GM13976 (cell line): ENCODE data around the gene SLC22A12.

Experiments used
- DNase-seq: peaks from one replicate; pipeline ENCODE4 v3.0.0; 2012; ENCODE audit warnings: low spot score
- CTCF ChIP-seq: IDR thresholded peaks from 2 replicates; pipeline ENCODE4 v1.5.1; 2012; ENCODE audit warnings: borderline replicate concordance, mild to moderate bottlenecking; ENCODE audit not compliant: insufficient read depth; ENCODE audit errors: extremely low read depth, missing control alignments, control extremely low read depth
- in situ Hi-C: fragments of 300-500 bp; cut with MboI; formaldehyde crosslinking; loops from one replicate; pipeline ENCODE4 v1.12.0; 2022; ENCODE audit warnings: low sequenced_read_pairs, mixed read lengths, inconsistent platforms; ENCODE audit not compliant: unreplicated experiment

Gene SLC22A12

GRCh38 chr11:64605244-64605560 is 14.2 kb downstream of the SLC22A12 start:
- in situ Hi-C loops, result no loop called here
- no peak for DNase-seq
- no peak for TF ChIP-seq CTCF

GRCh38 chr11:64605656-64606585 is 14.9 kb downstream of the SLC22A12 start:
- no peak for DNase-seq
- in situ Hi-C loops, result no loop called here
- no peak for TF ChIP-seq CTCF

GRCh38 chr11:64606796-64607380 is 15.9 kb downstream of the SLC22A12 start:
- TF ChIP-seq CTCF, result no peak
- no peak for DNase-seq
- in situ Hi-C loops, result no loop called here

GRCh38 chr11:64607381-64607985 is 16.5 kb downstream of the SLC22A12 start:
- in situ Hi-C loops, result no loop called here
- no peak for DNase-seq
- TF ChIP-seq CTCF, result no peak

GRCh38 chr11:64608046-64608445 is 17.0 kb downstream of the SLC22A12 start:
- in situ Hi-C loops, result no loop called here
- no peak for TF ChIP-seq CTCF
- no peak for DNase-seq

- TF ChIP-seq CTCF, result no peak
- in situ Hi-C loops, result no loop called here
- DNase-seq, result no peak
Observed at GRCh38 chr11:64608636-64609035, 17.6 kb downstream of the SLC22A12 start.
